Body of pancreas (tissue), 4 donors: ENCODE measurements around the gene LAMA2.
"Not testable (repeated sequence)": the region's sequence is repeated elsewhere in the genome, so short reads cannot be mapped to it uniquely, and the experiment has no call there.

ENCODE experiments used
- CTCF ChIP-seq, 7 experiments: fragments of 450-650 bp in 4 of 7; fragments of 200-600 bp in 3 of 7; sonication (generic) in 3 of 7; IDR thresholded peaks; one replicate each; pipeline ENCODE4 v1.5.1; 2016 to 2019; ENCODE audit warnings: antibody characterized with exemption in 7 of 7
- POLR2A ChIP-seq, 3 donors: fragments of 450-650 bp; IDR thresholded peaks; one replicate each; pipeline ENCODE4 v1.6.1; 2016; ENCODE audit warnings: antibody characterized with exemption in 3 of 3, mild to moderate bottlenecking in 2 of 3

DNA sequence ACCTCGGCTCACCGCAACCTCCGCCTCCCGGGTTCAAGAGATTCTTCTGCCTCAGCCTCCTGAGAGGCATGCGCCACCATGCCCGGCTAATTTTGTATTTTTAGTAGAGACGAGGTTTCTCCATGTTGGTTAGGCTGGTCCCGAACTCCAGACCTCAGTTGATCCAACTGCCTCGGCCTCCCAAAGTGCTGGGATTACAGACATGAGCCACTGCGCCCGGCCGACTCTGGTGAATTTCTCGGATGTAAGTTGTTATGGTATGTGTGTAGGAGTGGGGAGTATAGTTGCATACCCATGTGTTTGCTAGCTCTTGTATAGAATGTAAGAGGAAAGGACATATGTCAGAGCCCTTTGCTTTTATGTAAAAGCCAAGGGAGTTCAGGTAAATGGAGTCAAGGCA, 170.2 kb downstream of the LAMA2 start:
- TF ChIP-seq CTCF, POLR2A (IDR thresholded peaks at IDR 0.05): not testable (repeated sequence)
